ENCODE measurements around the gene SLC7A6OS.

GRCh38 chr16:68328860-68329390, 18.2 kb upstream of the SLC7A6OS start:
- TF ChIP-seq CTCF (conservative IDR thresholded peaks at IDR 0.05; ENCODE audit: low read length): peak; percentile 3; the same call in 1 of the 2 replicates
- no peak for TF ChIP-seq EZH2phosphoT487 (IDR thresholded peaks at IDR 0.05; ENCODE audit: borderline replicate concordance, low read depth, low read length)

All from OCI-LY7 (cell line).